Measurements from ENCODE around the gene ADORA2A. TPM values are rescaled to one million over a fixed set of nuclear protein-coding genes. Genes with fewer than 3 reads are reported as not detected.

The ADORA2A gene
- total RNA-seq, 2 experiments from 2014 or later, result 15.5 to 16.4 TPM

DNA sequence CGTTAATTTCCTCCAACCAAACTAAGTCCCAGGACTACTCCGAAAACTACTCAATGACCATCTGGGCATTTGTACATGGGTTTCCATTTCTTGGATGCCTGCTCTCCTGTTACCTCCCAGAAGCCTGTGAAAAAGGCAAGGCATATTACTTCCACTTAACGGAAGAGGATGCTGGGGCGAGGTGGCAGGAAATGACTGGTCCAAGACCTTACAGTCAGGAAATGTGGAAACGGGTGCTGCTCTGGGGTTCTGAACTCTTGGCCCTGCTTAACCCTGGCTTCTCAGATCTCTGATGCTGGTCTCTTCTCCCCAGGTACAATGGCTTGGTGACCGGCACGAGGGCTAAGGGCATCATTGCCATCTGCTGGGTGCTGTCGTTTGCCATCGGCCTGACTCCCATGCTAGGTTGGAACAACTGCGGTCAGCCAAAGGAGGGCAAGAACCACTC is 12.9 kb downstream of the ADORA2A start:
- no peak overlapping the region for H3K27ac ChIP-seq (ENCODE audit: low read depth in 1 of 2, low read length in 2 of 2)
- no peaks in the 10 kb centered on the region for H3K9me3 ChIP-seq (ENCODE audit: control insufficient read depth in 1 of 2, insufficient read depth in 1 of 2, low read length in 2 of 2)
- ChIA-PET CTCF (no interaction called here), POLR2A (no interaction called here)
- TF ChIP-seq, protein P1, sequence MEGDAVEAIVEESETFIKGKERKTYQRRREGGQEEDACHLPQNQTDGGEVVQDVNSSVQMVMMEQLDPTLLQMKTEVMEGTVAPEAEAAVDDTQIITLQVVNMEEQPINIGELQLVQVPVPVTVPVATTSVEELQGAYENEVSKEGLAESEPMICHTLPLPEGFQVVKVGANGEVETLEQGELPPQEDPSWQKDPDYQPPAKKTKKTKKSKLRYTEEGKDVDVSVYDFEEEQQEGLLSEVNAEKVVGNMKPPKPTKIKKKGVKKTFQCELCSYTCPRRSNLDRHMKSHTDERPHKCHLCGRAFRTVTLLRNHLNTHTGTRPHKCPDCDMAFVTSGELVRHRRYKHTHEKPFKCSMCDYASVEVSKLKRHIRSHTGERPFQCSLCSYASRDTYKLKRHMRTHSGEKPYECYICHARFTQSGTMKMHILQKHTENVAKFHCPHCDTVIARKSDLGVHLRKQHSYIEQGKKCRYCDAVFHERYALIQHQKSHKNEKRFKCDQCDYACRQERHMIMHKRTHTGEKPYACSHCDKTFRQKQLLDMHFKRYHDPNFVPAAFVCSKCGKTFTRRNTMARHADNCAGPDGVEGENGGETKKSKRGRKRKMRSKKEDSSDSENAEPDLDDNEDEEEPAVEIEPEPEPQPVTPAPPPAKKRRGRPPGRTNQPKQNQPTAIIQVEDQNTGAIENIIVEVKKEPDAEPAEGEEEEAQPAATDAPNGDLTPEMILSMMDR (IDR thresholded peaks at IDR 0.05), result no peak
- H3K36me3 ChIP-seq (ENCODE audit: insufficient read depth, low read length), result peaks cover 73% of the 10 kb centered on the region
- H3K4me3 Mint-ChIP-seq, result no peak overlapping the region
- H3K9me3 Mint-ChIP-seq, result no peaks in the 10 kb centered on the region
- intact Hi-C loops (cut with DNase I, micrococcal nuclease), result no loop called here
- H3K27ac Mint-ChIP-seq, result peak overlapping the region; percentile 12
- peak in 1 of 14 experiments; percentile 50 for DNase-seq
- no peak for ATAC-seq (ENCODE audit: poor library complexity)
- no peaks in the 10 kb centered on the region for H3K27me3 ChIP-seq (ENCODE audit: control insufficient read depth in 1 of 2, insufficient read depth in 2 of 2, low read length in 2 of 2)
- no peaks in the 10 kb centered on the region for H3K27me3 Mint-ChIP-seq
- peaks cover 70% of the 10 kb centered on the region for H3K4me1 ChIP-seq (ENCODE audit: insufficient read depth, low read length)
- H3K4me1 Mint-ChIP-seq (ENCODE audit: low read depth), result peaks cover 65% of the 10 kb centered on the region
- H3K36me3 Mint-ChIP-seq (ENCODE audit: low read depth), result peaks cover 79% of the 10 kb centered on the region
- H3K4me3 ChIP-seq (ENCODE audit: low read length), result no peak overlapping the region

DNA sequence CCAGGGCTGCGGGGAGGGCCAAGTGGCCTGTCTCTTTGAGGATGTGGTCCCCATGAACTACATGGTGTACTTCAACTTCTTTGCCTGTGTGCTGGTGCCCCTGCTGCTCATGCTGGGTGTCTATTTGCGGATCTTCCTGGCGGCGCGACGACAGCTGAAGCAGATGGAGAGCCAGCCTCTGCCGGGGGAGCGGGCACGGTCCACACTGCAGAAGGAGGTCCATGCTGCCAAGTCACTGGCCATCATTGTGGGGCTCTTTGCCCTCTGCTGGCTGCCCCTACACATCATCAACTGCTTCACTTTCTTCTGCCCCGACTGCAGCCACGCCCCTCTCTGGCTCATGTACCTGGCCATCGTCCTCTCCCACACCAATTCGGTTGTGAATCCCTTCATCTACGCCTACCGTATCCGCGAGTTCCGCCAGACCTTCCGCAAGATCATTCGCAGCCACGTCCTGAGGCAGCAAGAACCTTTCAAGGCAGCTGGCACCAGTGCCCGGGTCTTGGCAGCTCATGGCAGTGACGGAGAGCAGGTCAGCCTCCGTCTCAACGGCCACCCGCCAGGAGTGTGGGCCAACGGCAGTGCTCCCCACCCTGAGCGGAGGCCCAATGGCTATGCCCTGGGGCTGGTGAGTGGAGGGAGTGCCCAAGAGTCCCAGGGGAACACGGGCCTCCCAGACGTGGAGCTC is 13.5 kb downstream of the ADORA2A start:
- H3K27ac Mint-ChIP-seq, result peak overlapping the region; percentile 12
- H3K27ac ChIP-seq (ENCODE audit: low read depth in 1 of 2, low read length in 2 of 2), result no peak overlapping the region
- peaks cover 68% of the 10 kb centered on the region for H3K36me3 ChIP-seq (ENCODE audit: insufficient read depth, low read length)
- peaks cover 67% of the 10 kb centered on the region for H3K4me1 ChIP-seq (ENCODE audit: insufficient read depth, low read length)
- H3K4me1 Mint-ChIP-seq (ENCODE audit: low read depth), result peaks cover 59% of the 10 kb centered on the region
- intact Hi-C loops (cut with DNase I, micrococcal nuclease), result no loop called here
- H3K9me3 ChIP-seq (ENCODE audit: control insufficient read depth in 1 of 2, insufficient read depth in 1 of 2, low read length in 2 of 2), result no peaks in the 10 kb centered on the region
- no peaks in the 10 kb centered on the region for H3K27me3 Mint-ChIP-seq
- H3K36me3 Mint-ChIP-seq (ENCODE audit: low read depth), result peaks cover 79% of the 10 kb centered on the region
- POLR2A ChIA-PET, result no interaction called here
- DNase-seq, result no peak
- no peaks in the 10 kb centered on the region for H3K9me3 Mint-ChIP-seq
- no peaks in the 10 kb centered on the region for H3K27me3 ChIP-seq (ENCODE audit: control insufficient read depth in 1 of 2, insufficient read depth in 2 of 2, low read length in 2 of 2)
- TF ChIP-seq, protein P1 (IDR thresholded peaks at IDR 0.05), result no peak
- no peak overlapping the region for H3K4me3 ChIP-seq (ENCODE audit: low read length)
- ATAC-seq (ENCODE audit: poor library complexity), result no peak
- no peak overlapping the region for H3K4me3 Mint-ChIP-seq
- CTCF ChIA-PET, result no interaction called here

- H3K36me3 Mint-ChIP-seq (ENCODE audit: low read depth), result peaks cover 77% of the 10 kb centered on the region
- Histone ChIP-seq H3K27me3 (ENCODE audit: control insufficient read depth in 1 of 2, insufficient read depth in 2 of 2, low read length in 2 of 2) (no peaks in the 10 kb centered on the region), H3K4me3 (ENCODE audit: low read length) (no peak overlapping the region), H3K9me3 (ENCODE audit: control insufficient read depth in 1 of 2, insufficient read depth in 1 of 2, low read length in 2 of 2) (no peaks in the 10 kb centered on the region), H3K4me1 (ENCODE audit: insufficient read depth, low read length) (peaks cover 59% of the 10 kb centered on the region), H3K36me3 (ENCODE audit: insufficient read depth, low read length) (peaks cover 60% of the 10 kb centered on the region), H3K27ac (ENCODE audit: low read depth in 1 of 2, low read length in 2 of 2) (no peak overlapping the region)
- peak overlapping the region; percentile 12 for H3K27ac Mint-ChIP-seq
- no peaks in the 10 kb centered on the region for H3K9me3 Mint-ChIP-seq
- intact Hi-C loops (cut with DNase I, micrococcal nuclease), result no loop called here
- POLR2A ChIA-PET, result interaction anchor here (0.6 kb wide), 1 partner anchor 111 kb away, joined by 3 read pairs; no protein-coding TSS in a partner anchor
- no peak overlapping the region for H3K4me3 Mint-ChIP-seq
- ATAC-seq (ENCODE audit: poor library complexity), result no peak
- CTCF ChIA-PET, result no interaction called here
- DNase-seq, result no peak
- TF ChIP-seq, protein P1 (IDR thresholded peaks at IDR 0.05), result no peak
- H3K27me3 Mint-ChIP-seq, result no peaks in the 10 kb centered on the region
- H3K4me1 Mint-ChIP-seq (ENCODE audit: low read depth), result peaks cover 52% of the 10 kb centered on the region
These were observed 14.3 kb downstream of the ADORA2A start for GRCh38 chr22:24441406-24442351.

All from CD4-positive, alpha-beta T cell (primary cell).